GM12874 (cell line): ENCODE results near the gene RERG.

Source experiments
- CTCF ChIP-seq: IDR thresholded peaks from 2 replicates; pipeline ENCODE4 v1.5.1; 2011; ENCODE audit warnings: low read depth, mild to moderate bottlenecking, control low read depth, low read length, moderate library complexity; ENCODE audit not compliant: insufficient read depth

RERG gene

DNA sequence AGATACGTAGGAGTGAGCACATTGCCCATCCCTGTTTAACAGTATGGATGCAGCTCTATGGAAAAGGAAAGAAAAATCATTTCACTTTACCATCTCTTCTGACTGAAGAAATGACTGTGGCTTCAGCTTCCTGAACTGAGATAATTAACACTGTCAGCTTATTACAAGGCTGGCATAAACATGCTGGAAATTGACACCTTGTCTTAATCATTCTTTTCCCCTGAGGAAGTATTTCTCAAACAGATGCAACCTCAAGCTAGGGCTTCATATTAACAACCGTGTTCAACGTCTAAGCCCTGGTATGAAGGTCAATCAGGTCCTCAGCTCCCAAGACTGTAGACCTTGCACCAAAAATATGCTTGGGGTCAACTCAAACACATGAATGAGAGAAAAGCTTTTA lies 25.0 kb downstream of the RERG start:
- no peak for TF ChIP-seq CTCF

GRCh38 chr12:15194456-15195368 lies 26.5 kb downstream of the RERG start:
- TF ChIP-seq CTCF = no peak

GRCh38 chr12:15193946-15194345 lies 27.3 kb downstream of the RERG start:
- no peak for TF ChIP-seq CTCF

DNA sequence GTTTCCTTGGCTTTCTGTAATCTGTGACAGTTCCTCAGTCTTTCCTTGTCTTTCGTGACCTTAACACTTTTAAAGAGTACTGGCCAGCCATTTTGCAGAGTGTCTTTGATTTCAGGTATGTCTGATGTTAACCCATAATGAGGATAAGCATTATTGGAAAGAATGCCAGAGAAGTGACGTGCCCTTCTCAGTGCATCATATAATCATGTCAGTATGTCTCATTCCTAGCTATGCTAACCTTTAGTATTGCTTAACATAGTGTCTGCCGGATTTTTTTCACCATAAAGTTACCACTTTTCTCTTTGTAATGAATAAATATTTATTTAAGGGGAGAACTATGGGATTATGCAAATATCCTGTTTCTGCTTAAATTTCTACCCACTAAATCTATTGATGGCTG lies 28.5 kb downstream of the RERG start:
- TF ChIP-seq CTCF = no peak

DNA sequence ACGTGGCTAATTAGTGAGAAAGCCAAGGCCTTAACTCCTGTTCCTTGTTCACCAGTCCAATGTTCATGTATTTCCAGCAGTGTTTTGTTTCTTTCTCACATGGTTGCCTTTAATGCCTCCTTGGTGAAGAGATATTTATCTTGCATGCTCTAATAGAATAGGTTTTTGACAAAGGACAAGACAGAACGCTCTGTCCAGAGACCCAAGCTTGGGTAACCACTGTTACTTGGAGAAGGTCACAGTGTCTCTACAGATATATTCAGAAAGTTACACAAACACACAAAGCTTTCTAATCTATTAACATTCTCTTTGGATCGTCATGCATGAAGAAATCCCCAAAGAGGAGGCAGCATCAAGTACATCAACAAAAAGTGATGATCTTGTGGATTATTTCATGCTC lies 33.1 kb downstream of the RERG start:
- no peak for TF ChIP-seq CTCF

GRCh38 chr12:15186597-15186996 lies 34.6 kb downstream of the RERG start:
- no peak for TF ChIP-seq CTCF

DNA sequence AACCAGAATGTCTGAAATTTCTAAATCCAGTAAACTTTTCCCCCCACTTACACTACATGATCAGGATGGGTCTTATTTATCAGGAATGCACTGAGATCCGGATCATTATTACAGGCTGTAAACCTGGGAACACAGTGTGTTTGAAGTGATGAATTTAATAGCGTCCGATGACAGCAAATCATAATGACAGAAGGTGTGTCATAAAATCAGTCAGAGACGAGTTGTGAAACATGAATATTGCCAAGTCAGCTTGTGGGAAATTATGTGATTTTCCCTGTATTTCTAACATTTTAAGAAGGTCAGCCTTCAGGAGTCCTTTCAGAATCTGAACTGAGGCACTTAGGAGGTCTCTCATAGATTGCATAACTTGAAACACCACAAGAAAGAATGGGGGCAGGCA lies 36.7 kb downstream of the RERG start:
- TF ChIP-seq CTCF = no peak
